ENCODE results near the gene YPEL2. TPM values are rescaled to one million over a fixed set of nuclear protein-coding genes. Genes with fewer than 3 reads are reported as not detected.

YPEL2 gene
- total and polyA plus RNA-seq, 2 donors (not counting 3 experiments of a cell fraction or from before 2014, with no cell fraction given): 36.5 to 66.8 TPM

- no peak for FAIRE-seq
Measured at GRCh38 chr17:59405944-59406705, 74.7 kb downstream of the YPEL2 start.

More at GRCh38 chr17:59405944-59406705, 74.7 kb downstream of the YPEL2 start:
- no peak overlapping the region for H3K27ac ChIP-seq (ENCODE audit: insufficient read depth, low read depth, low read length)
- no peak overlapping the region for H3K4me3 ChIP-seq (replicated peaks in 1 of 3; ENCODE audit: insufficient read depth in 1 of 3, low read depth in 1 of 3, low read length in 3 of 3)
- no peak overlapping the region for H2AFZ ChIP-seq (ENCODE audit: low read depth, low read length)
- no peak overlapping the region for H3K4me2 ChIP-seq (ENCODE audit: insufficient read depth, low read length)
- no peaks in the 10 kb centered on the region for H3K4me1 ChIP-seq (ENCODE audit: control insufficient read depth, extremely low read depth, insufficient read depth, low read length)
- no peaks in the 10 kb centered on the region for H3K27me3 ChIP-seq (ENCODE audit: control insufficient read depth in 2 of 2, insufficient read depth in 2 of 2, low read length in 2 of 2)
- ChIA-PET POLR2A (no interaction called here), CTCF (interaction anchor here (1.4 to 4.1 kb wide), 2 partner anchors 36 to 76 kb away, joined by 5 to 12 read pairs; no protein-coding TSS in a partner anchor)
- no peak for DNase-seq (ENCODE audit: low read depth, low spot score)
- H4K20me1 ChIP-seq (replicated peaks; ENCODE audit: control insufficient read depth, extremely low read depth, insufficient read depth, low read length): no peaks in the 10 kb centered on the region
- dilution Hi-C loops (cut with MboI; ENCODE audit: extremely low pct_ligation_motif_present, low sequenced_read_pairs) (no loop called here), intact Hi-C loops (cut with micrococcal nuclease) (no loop called here)
- no peak for TF ChIP-seq MYC (IDR thresholded peaks at IDR 0.05; ENCODE audit: low read depth, low read length)
- TF ChIP-seq POLR2A (IDR thresholded peaks at IDR 0.05; ENCODE audit: low read depth, low read length): no peak
- TF ChIP-seq JUN (IDR thresholded peaks at IDR 0.05; ENCODE audit: borderline replicate concordance, insufficient read depth, insufficient read length, low read depth): no peak
- TF ChIP-seq MAX (IDR thresholded peaks at IDR 0.05; ENCODE audit: insufficient read depth, insufficient read length): no peak
- TF ChIP-seq CTCF (IDR thresholded peaks at IDR 0.05; ENCODE audit: extremely low read depth in 1 of 2, insufficient read depth in 1 of 2, low read depth in 1 of 2, low read length in 2 of 2): no peak
- no peak for TF ChIP-seq FOS (IDR thresholded peaks at IDR 0.05; ENCODE audit: borderline replicate concordance, insufficient read depth, low read length)
- TF ChIP-seq EZH2 (IDR thresholded peaks at IDR 0.05; ENCODE audit: borderline replicate concordance, low read depth, low read length, severe bottlenecking): no peak
- TF ChIP-seq GATA2 (IDR thresholded peaks at IDR 0.05; ENCODE audit: insufficient read depth, insufficient read length, low read depth, low read length): no peak
- no TSS peak for BruUV-seq (replicated peaks)
- H3K36me3 ChIP-seq (ENCODE audit: control insufficient read depth in 2 of 2, extremely low read depth in 1 of 2, insufficient read depth in 2 of 2, low read length in 2 of 2): peaks cover 7 to 13% of the 10 kb centered on the region in 2 experiments
- H3K79me2 ChIP-seq (ENCODE audit: control insufficient read depth, insufficient read depth, low read length): no peaks in the 10 kb centered on the region
- H3K9me3 ChIP-seq (replicated peaks; ENCODE audit: control insufficient read depth, insufficient read depth, low read length): no peaks in the 10 kb centered on the region
- no peak overlapping the region for H3K9ac ChIP-seq (replicated peaks; ENCODE audit: extremely low read depth, insufficient read depth, low read length)
- no peaks in the 10 kb centered on the region for H3K9me1 ChIP-seq (replicated peaks; ENCODE audit: control insufficient read depth, extremely low read depth, insufficient read depth, low read length)
